Neutrophil (primary cell): Measurements from ENCODE around the gene DNAJB12.
A peak's percentile ranks its signal among the peaks of the same experiment; 100 is the strongest.
"Not testable (repeated sequence)": the region's sequence is repeated elsewhere in the genome, so short reads cannot be mapped to it uniquely, and the experiment has no call there.

Experiments
- H3K27ac ChIP-seq: fragments of 200-600 bp; sonication (generic); 2 replicates; pipeline ENCODE4 v1.5.1; 2016; ENCODE audit warnings: mild to moderate bottlenecking, moderate library complexity
- H3K27me3 ChIP-seq: fragments of 200-600 bp; sonication (generic); 2 replicates; pipeline ENCODE4 v1.6.0; 2016; ENCODE audit warnings: mild to moderate bottlenecking
- H3K36me3 ChIP-seq: fragments of 200-600 bp; sonication (generic); 2 replicates; pipeline ENCODE4 v1.5.1; 2017
- H3K4me1 ChIP-seq, 2 experiments: fragments of 200-600 bp in 1 of 2; sonication (generic) in 1 of 2; 1 replicate in 1 of 2; 2 replicates in 1 of 2; pipeline versions ENCODE4 v1.5.1 to v1.6.1; 2013 to 2016; ENCODE audit warnings: low read depth in 1 of 2, low read length in 1 of 2, mild to moderate bottlenecking in 1 of 2, moderate library complexity in 1 of 2; ENCODE audit not compliant: control insufficient read depth in 1 of 2, insufficient read depth in 1 of 2
- H3K4me3 ChIP-seq, 2 experiments: fragments of 200-600 bp in 1 of 2; sonication (generic) in 1 of 2; 1 replicate in 1 of 2; 2 replicates in 1 of 2; pipeline ENCODE4 v1.5.1; 2013 to 2016; ENCODE audit warnings: low read depth in 1 of 2, low read length in 1 of 2, mild to moderate bottlenecking in 1 of 2, moderate library complexity in 1 of 2
- H3K9me3 ChIP-seq: fragments of 200-600 bp; sonication (generic); 2 replicates; pipeline ENCODE4 v1.5.1; 2016
- CTCF ChIP-seq: fragments of 200-600 bp; sonication (generic); IDR thresholded peaks from 2 replicates; pipeline ENCODE4 v1.5.1; 2016; ENCODE audit warnings: antibody characterized with exemption

Gene DNAJB12

GRCh38 chr10:72329290-72330068 is 25.2 kb downstream of the DNAJB12 start:
- Histone ChIP-seq H3K4me1 (peaks cover 86 to 94% of the 10 kb centered on the region in 2 experiments), H3K27me3 (no peaks in the 10 kb centered on the region), H3K9me3 (no peaks in the 10 kb centered on the region), H3K27ac (peak overlapping the region; percentile 68), H3K4me3 (peak overlapping the region in 1 of 2 experiments; percentile 30), H3K36me3 (peaks cover 8% of the 10 kb centered on the region)
- TF ChIP-seq CTCF = no peak

GRCh38 chr10:72328829-72329204 is 25.9 kb downstream of the DNAJB12 start:
- H3K4me1 ChIP-seq = peaks cover 86 to 94% of the 10 kb centered on the region in 2 experiments
- no peak overlapping the region for H3K4me3 ChIP-seq
- peaks cover 7% of the 10 kb centered on the region for H3K36me3 ChIP-seq
- H3K27ac ChIP-seq = peak overlapping the region; percentile 68
- no peaks in the 10 kb centered on the region for H3K27me3 ChIP-seq
- no peak for TF ChIP-seq CTCF
- no peaks in the 10 kb centered on the region for H3K9me3 ChIP-seq

- Histone ChIP-seq H3K36me3 (peaks cover 1% of the 10 kb centered on the region), H3K4me3 (no peak overlapping the region), H3K4me1 (peaks cover 86 to 94% of the 10 kb centered on the region in 2 experiments), H3K9me3 (no peaks in the 10 kb centered on the region), H3K27me3 (no peaks in the 10 kb centered on the region), H3K27ac (no peak overlapping the region)
- peak; percentile 12 for TF ChIP-seq CTCF
These were observed 26.5 kb downstream of the DNAJB12 start for GRCh38 chr10:72328045-72328828.

GRCh38 chr10:72326665-72327603 is 27.8 kb downstream of the DNAJB12 start:
- Histone ChIP-seq H3K4me1 (peaks cover 86 to 94% of the 10 kb centered on the region in 2 experiments), H3K27ac (peak overlapping the region; percentile 42)
- not testable (repeated sequence) for H3K4me3 ChIP-seq

GRCh38 chr10:72325243-72326175 is 29.2 kb downstream of the DNAJB12 start:
- not testable (repeated sequence) for H3K27me3 ChIP-seq, H3K36me3 ChIP-seq, H3K9me3 ChIP-seq
- peak overlapping the region in 1 of 2 experiments; percentile 28 for H3K4me3 ChIP-seq
- peaks cover 86 to 94% of the 10 kb centered on the region in 2 experiments for H3K4me1 ChIP-seq
- H3K27ac ChIP-seq = peak overlapping the region; percentile 66

More at GRCh38 chr10:72326665-72327603, 27.8 kb downstream of the DNAJB12 start:
- not testable (repeated sequence) for H3K27me3 ChIP-seq, H3K36me3 ChIP-seq, H3K9me3 ChIP-seq
